Measurements from ENCODE around the gene DNAJB13. TPM values are rescaled to one million over a fixed set of nuclear protein-coding genes. Genes with fewer than 3 reads are reported as not detected.

The DNAJB13 gene
- total and polyA plus RNA-seq, 12 donors, result not detected

- TF ChIP-seq, protein P1, sequence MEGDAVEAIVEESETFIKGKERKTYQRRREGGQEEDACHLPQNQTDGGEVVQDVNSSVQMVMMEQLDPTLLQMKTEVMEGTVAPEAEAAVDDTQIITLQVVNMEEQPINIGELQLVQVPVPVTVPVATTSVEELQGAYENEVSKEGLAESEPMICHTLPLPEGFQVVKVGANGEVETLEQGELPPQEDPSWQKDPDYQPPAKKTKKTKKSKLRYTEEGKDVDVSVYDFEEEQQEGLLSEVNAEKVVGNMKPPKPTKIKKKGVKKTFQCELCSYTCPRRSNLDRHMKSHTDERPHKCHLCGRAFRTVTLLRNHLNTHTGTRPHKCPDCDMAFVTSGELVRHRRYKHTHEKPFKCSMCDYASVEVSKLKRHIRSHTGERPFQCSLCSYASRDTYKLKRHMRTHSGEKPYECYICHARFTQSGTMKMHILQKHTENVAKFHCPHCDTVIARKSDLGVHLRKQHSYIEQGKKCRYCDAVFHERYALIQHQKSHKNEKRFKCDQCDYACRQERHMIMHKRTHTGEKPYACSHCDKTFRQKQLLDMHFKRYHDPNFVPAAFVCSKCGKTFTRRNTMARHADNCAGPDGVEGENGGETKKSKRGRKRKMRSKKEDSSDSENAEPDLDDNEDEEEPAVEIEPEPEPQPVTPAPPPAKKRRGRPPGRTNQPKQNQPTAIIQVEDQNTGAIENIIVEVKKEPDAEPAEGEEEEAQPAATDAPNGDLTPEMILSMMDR (IDR thresholded peaks at IDR 0.05), result no peak
- ATAC-seq (peak in 7 of 8 donors; percentile 43 to 82 (median 63)), DNase-seq (no peak)
- Histone ChIP-seq H3K9me3 (no peaks in the 10 kb centered on the region), H3K27me3 (no peaks in the 10 kb centered on the region), H3K27ac (peak overlapping the region in 1 of 10 donors; percentile 81), H3K4me3 (no peak overlapping the region), H3K36me3 (no peaks in the 10 kb centered on the region), H3K4me1 (peaks cover 0 to 9% (median 0%) of the 10 kb centered on the region in 9 donors)
- 74 to 76% methylated on average over 2 of the region's 2 CpGs for WGBS, 2 donors
- intact Hi-C loops (cut with DNase I), result no loop called here
Observed at GRCh38 chr11:73995247-73995646, 44.4 kb downstream of the DNAJB13 start.

GRCh38 chr11:73995731-73996130 lies 44.9 kb downstream of the DNAJB13 start:
- H3K4me1 ChIP-seq, result peaks cover 0 to 9% (median 0%) of the 10 kb centered on the region in 9 donors
- no peak overlapping the region for H3K4me3 ChIP-seq
- H3K27ac ChIP-seq, result peak overlapping the region in 1 of 10 donors; percentile 81
- WGBS, 2 donors, result 71 to 81% methylated on average over 2 of the region's 2 CpGs
- peaks cover 0 to 4% (median 0%) of the 10 kb centered on the region in 9 donors for H3K36me3 ChIP-seq
- intact Hi-C loops (cut with DNase I), result no loop called here
- DNase-seq (no peak), ATAC-seq (peak in 1 of 8 donors; percentile 42)
- H3K9me3 ChIP-seq, result no peaks in the 10 kb centered on the region
- no peaks in the 10 kb centered on the region for H3K27me3 ChIP-seq
- TF ChIP-seq, protein P1 (IDR thresholded peaks at IDR 0.05), result no peak

- Histone ChIP-seq H3K9me3 (no peaks in the 10 kb centered on the region), H3K4me3 (no peak overlapping the region), H3K27me3 (no peaks in the 10 kb centered on the region), H3K4me1 (peaks cover 0 to 9% (median 0%) of the 10 kb centered on the region in 9 donors), H3K36me3 (peaks cover 0 to 10% (median 0%) of the 10 kb centered on the region in 9 donors), H3K27ac (peak overlapping the region in 1 of 10 donors; percentile 81)
- no peak for ATAC-seq
- intact Hi-C loops (cut with DNase I), result no loop called here
- TF ChIP-seq, protein P1 (IDR thresholded peaks at IDR 0.05), result no peak
- 92% methylated on average over 4 of the region's 4 CpGs for WGBS, 2 donors
- no peak for DNase-seq
Observed at GRCh38 chr11:73996161-73996747, 45.4 kb downstream of the DNAJB13 start.

GRCh38 chr11:73997120-73997770 lies 46.4 kb downstream of the DNAJB13 start:
- TF ChIP-seq, protein P1 (IDR thresholded peaks at IDR 0.05), result no peak
- 86 to 89% methylated on average over 6 of the region's 6 CpGs for WGBS, 2 donors
- Histone ChIP-seq H3K9me3 (no peaks in the 10 kb centered on the region), H3K4me3 (no peak overlapping the region), H3K27ac (no peak overlapping the region), H3K4me1 (peaks cover 0 to 9% (median 0%) of the 10 kb centered on the region in 9 donors), H3K36me3 (peaks cover 0 to 19% (median 0%) of the 10 kb centered on the region in 9 donors), H3K27me3 (no peaks in the 10 kb centered on the region)
- no peak for ATAC-seq
- DNase-seq, result no peak
- intact Hi-C loops (cut with DNase I), result no loop called here
